IPS-18a (cell line): ENCODE results near the gene SLC25A34.

Experiments used
- H3K27ac ChIP-seq: one replicate; pipeline ENCODE4 v1.5.1; 2013; ENCODE audit warnings: low read length
- H3K27me3 ChIP-seq: one replicate; pipeline ENCODE4 v1.6.1; 2013; ENCODE audit warnings: mild to moderate bottlenecking, low read length; ENCODE audit not compliant: control insufficient read depth, insufficient read depth
- H3K36me3 ChIP-seq: one replicate; pipeline ENCODE4 v1.6.1; 2013; ENCODE audit warnings: low read depth, low read length; ENCODE audit not compliant: control insufficient read depth
- H3K4me1 ChIP-seq: one replicate; pipeline ENCODE4 v1.6.1; 2013; ENCODE audit warnings: low read depth, low read length; ENCODE audit not compliant: control insufficient read depth
- H3K4me3 ChIP-seq: one replicate; pipeline ENCODE4 v1.5.1; 2013; ENCODE audit warnings: low read length
- H3K9ac ChIP-seq: one replicate; pipeline ENCODE4 v1.6.1; 2013; ENCODE audit warnings: mild to moderate bottlenecking, low read length, moderate library complexity
- H3K9me3 ChIP-seq: one replicate; pipeline ENCODE4 v1.6.1; 2013; ENCODE audit warnings: low read depth, low read length; ENCODE audit not compliant: control insufficient read depth

Gene SLC25A34

DNA sequence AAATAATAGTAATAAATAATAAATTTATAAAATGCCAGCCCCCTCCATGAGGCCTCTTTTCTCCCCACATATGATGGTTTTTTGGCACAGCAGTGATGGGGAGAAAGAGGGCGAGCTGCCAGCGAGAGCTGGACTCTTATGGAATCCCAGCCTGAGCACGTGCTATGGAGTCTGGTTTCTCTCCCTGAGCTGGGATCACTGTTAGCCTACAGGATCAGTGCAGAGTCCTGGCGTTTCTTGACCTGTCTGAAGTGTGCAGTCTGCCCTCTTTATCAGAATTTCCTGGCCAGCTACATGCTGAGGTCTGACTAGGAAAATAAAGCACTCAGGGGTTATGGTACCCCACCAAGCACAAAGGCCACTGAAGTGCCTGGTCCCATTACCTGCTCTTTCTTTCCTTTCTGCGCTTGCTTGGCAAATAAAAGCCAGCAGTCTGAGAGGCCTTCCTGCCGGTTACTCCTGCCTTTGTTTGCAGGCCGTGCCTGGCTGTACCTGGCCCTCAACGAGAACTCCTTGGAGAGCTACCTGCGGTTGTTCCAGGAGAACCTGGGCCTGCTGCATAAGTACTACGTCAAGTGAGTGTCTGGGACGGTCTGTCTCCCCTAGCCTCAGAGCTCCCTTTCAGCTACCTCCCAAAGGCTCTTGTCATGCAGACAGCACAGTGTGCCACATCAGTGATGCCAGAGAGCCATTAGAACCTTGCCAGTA is 18.5 kb upstream of the SLC25A34 start:
- Histone ChIP-seq H3K9ac (no peak overlapping the region), H3K4me3 (no peak overlapping the region), H3K36me3 (peaks cover 24% of the 10 kb centered on the region), H3K9me3 (no peaks in the 10 kb centered on the region), H3K4me1 (no peaks in the 10 kb centered on the region), H3K27ac (no peak overlapping the region), H3K27me3 (no peaks in the 10 kb centered on the region)

DNA sequence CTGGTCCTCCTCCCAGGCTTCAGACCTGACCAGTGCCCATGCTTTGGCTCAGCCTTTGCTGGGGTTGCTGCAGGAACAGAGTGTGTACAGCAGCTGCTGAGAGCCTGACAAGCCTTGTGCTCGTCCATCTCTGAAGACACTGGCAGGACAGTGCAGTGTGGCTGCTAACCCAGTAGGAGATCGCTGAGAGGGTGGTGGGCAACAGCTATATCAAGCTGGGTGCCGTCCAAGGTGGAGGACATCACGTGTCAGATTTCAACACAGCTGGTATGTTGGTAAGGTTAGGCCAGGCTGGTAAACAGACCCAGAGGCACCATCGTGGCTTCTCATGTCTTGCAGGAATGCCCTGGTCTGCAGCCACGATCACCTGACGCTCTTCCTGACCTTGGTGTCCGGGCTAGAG is 17.9 kb upstream of the SLC25A34 start:
- Histone ChIP-seq H3K4me3 (no peak overlapping the region), H3K36me3 (peaks cover 24% of the 10 kb centered on the region), H3K27ac (no peak overlapping the region), H3K9me3 (no peaks in the 10 kb centered on the region), H3K9ac (no peak overlapping the region), H3K27me3 (no peaks in the 10 kb centered on the region), H3K4me1 (no peaks in the 10 kb centered on the region)

DNA sequence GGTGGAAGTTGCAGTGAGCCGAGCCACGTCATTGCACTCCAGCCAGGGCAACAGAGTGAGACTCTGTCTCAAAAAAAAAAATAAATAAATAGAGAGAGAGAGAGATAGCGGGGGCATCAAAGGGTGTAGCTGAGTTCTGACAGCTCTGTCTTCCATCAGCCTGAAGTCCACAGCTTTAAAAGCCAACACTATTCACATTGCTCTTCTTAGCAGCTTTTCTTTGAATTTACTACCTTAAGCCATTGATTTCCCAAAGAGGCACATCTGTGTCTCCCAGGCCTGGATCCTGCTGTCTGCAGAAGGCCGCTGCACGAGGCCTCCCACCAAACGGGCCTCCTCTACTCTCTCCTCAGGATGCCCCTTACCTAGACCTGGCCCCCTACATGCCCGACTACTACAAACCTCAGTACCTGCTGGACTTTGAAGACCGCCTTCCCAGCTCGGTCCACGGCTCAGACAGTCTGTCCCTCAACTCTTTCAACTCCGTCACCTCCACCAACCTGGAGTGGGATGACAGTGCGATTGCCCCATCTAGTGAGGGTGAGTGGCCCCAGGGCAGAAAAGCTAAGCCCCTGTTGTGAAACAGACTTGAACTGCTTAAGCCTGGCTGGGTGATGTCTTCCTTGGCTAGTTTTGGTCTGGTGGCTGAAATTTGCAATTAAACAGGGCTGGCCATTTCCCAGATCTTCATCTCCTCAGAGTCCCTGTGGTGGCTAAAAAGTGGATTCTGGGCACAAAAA is 16.5 kb upstream of the SLC25A34 start:
- no peak overlapping the region for H3K4me3 ChIP-seq

DNA sequence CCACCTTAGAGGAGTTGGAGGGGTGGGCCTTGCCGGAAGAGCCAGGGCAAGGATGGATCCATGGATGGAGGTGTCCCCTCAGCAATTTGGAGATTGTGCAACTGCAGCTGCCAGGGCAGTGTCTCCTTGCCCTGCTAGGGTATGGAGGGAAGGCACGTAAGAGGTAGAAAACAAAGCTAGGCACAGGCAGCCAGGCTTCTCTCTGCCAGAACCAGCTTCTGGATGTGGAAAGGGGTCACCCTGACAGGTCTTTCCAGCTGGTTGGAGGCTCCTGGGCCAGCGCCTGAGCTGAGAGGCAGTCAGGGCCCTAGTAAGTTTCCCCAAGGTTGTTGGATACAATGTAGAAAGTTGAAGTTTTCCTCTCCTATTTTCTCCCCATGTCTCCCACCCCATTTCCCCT is 15.2 kb upstream of the SLC25A34 start:
- Histone ChIP-seq H3K27ac (no peak overlapping the region), H3K9me3 (no peaks in the 10 kb centered on the region), H3K36me3 (peaks cover 32% of the 10 kb centered on the region)

More for the DNA sequence above, 16.5 kb upstream of the SLC25A34 start:
- Histone ChIP-seq H3K27me3 (no peaks in the 10 kb centered on the region), H3K27ac (no peak overlapping the region), H3K4me1 (no peaks in the 10 kb centered on the region), H3K36me3 (peaks cover 24% of the 10 kb centered on the region), H3K9ac (no peak overlapping the region), H3K9me3 (no peaks in the 10 kb centered on the region)

DNA sequence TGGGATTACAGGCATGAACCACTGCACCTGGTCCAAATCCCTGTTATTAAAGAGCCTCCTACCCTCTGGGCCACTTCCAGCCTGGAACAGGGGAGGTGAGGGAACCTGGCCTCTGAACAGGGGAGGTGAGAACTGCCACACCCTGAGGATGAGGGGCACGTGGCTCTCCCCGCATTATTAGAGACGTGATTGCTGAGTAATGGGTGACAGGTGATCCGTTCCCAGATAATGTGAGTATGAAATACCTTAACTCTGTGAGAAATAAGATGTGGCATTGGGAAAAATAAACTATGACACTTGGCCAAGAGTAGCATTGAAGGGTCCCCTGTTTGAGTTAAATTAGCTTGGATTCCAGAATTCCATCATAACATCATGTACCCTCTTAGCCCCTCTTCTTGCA is 13.6 kb upstream of the SLC25A34 start:
- Histone ChIP-seq H3K27me3 (no peaks in the 10 kb centered on the region), H3K27ac (no peak overlapping the region), H3K4me3 (no peak overlapping the region), H3K36me3 (peaks cover 30% of the 10 kb centered on the region), H3K9me3 (no peaks in the 10 kb centered on the region), H3K4me1 (no peaks in the 10 kb centered on the region), H3K9ac (no peak overlapping the region)

More for the DNA sequence above, 15.2 kb upstream of the SLC25A34 start:
- no peaks in the 10 kb centered on the region for H3K4me1 ChIP-seq
- no peak overlapping the region for H3K4me3 ChIP-seq
- H3K9ac ChIP-seq, result no peak overlapping the region
- H3K27me3 ChIP-seq, result no peaks in the 10 kb centered on the region

DNA sequence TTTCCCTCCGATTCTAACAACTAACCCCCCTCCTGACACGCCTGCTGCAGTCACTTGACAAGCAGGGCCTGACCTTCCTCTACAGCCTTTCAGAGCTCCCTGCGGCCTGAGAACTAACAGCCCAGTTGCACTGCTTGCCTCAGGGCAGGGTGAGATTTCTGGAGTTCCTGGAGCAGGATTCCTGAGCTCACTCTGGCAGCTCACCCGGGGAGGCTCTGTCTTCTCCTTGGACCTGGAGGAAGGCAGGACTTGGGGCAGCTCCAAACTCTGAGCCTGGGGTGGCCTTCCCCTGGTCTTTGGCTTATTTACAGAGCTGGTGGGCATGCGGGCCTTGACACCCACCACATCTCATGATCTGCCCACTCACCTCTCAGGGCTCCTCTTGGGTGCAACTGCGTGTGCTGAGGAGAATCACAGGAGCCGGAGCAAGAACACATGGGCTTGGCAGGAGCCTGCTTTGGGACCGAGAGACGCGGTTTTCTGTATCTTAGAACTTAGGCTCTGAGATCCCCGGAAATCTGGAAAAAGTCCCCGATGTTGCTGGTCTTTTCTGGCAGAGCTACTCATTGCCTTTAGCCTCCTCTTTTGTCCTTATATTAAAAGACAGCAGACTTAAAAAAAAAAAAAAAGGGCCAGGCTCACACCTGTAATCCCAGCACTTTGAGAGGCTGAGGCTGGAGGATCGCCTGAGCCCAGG is 13.1 kb upstream of the SLC25A34 start:
- Histone ChIP-seq H3K36me3 (peaks cover 30% of the 10 kb centered on the region), H3K9me3 (no peaks in the 10 kb centered on the region), H3K27ac (no peak overlapping the region), H3K4me3 (no peak overlapping the region), H3K4me1 (no peaks in the 10 kb centered on the region), H3K27me3 (no peaks in the 10 kb centered on the region), H3K9ac (no peak overlapping the region)

DNA sequence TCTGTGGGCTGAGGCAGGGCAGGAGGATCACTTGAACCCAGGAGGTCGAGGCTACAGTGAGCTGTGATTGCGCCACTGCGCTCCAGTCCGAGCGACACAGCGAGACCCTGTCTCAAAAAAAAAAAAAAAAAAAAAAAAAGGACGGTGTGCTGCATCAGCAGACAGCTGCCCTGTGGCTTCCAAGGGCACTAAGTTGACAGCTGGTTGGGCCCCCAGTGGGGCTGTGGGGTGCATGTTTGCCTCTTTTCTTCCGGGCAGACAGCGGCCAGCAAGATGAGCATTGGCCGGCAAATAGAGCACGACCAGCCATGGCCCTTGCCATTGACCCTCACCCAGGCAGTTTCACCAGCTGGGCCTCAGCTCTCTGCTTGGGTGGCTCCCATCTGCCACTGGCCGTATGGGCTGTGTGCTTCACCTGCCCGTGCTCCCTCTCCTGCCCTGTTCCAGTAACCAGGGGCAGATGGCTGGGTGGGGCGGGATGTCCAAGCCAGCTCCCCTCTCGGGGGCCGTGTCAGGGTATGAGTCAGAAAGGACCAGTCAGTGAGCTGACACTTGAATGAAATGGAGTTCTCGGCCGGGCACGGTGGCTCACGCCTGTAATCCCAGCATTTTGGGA is 12.3 kb upstream of the SLC25A34 start:
- Histone ChIP-seq H3K9me3 (no peaks in the 10 kb centered on the region), H3K9ac (no peak overlapping the region), H3K36me3 (peaks cover 31% of the 10 kb centered on the region), H3K27ac (no peak overlapping the region), H3K4me3 (no peak overlapping the region), H3K27me3 (no peaks in the 10 kb centered on the region), H3K4me1 (no peaks in the 10 kb centered on the region)

DNA sequence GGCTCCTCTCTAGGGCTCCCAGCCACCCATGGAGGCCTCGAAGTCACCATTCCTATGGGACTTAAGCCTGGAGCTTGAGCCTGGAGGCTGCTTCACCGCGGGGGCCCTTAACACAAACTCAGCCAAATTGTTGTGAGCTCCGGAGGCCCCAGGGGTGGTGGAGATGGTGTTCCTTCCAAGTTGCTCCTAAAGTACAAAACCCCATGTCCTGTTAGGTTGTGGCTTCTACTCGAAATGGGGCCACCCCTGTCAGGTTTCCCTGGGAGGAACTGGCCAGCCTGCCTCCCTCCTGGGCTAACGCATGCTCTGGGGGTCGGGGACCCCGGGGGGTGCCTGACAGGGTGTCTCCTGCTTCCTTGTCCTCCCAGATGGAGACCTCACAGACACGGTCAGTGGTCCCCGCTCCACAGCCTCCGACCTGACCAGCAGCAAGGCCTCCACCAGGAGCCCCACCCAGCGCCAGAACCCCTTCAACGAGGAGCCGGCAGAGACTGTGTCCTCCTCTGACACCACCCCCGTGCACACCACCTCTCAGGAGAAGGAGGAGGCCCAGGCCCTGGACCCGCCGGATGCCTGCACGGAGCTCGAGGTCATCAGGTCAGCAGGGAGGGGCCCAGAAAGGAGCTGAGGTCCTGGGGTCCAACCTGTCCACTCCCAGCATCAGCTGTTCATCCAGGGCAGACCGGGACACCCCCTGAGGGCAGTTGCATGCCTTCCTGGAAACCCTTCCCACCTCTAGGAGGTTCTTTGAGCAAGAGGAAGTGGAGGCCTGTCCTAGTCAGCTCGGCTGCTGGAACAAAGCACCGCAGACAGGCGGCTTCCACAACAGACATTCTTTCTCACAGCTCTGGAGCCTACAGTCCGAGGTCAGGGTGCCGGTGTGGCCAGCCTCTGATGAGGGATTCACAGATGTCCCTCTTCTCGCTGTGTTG is 10.8 kb upstream of the SLC25A34 start:
- Histone ChIP-seq H3K27me3 (no peaks in the 10 kb centered on the region), H3K9me3 (no peaks in the 10 kb centered on the region), H3K4me3 (no peak overlapping the region), H3K4me1 (no peaks in the 10 kb centered on the region), H3K36me3 (peaks cover 32% of the 10 kb centered on the region), H3K9ac (no peak overlapping the region), H3K27ac (no peak overlapping the region)

DNA sequence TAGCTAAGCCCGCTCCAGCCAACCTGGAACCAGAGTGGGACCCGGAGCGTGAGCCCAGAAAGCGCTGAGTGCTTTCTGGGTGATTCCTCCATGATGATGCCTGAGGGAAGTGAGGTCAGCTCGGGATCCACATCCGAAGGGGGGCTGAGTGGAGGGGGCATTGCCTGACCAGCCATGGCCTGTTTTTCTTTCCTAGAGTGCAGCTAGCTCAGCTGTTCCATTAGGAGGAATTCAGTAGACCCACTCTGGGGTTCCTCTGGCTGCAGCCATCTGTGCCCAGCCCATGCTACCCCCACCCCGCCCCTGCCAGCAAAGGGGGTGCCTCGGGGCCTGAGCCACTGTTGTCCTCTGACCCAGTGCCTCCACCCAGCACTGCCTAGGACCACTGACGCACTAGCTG is 9.6 kb upstream of the SLC25A34 start:
- Histone ChIP-seq H3K36me3 (peaks cover 39% of the 10 kb centered on the region), H3K27me3 (no peaks in the 10 kb centered on the region), H3K9me3 (no peaks in the 10 kb centered on the region), H3K4me3 (no peak overlapping the region), H3K4me1 (no peaks in the 10 kb centered on the region), H3K27ac (no peak overlapping the region), H3K9ac (no peak overlapping the region)

DNA sequence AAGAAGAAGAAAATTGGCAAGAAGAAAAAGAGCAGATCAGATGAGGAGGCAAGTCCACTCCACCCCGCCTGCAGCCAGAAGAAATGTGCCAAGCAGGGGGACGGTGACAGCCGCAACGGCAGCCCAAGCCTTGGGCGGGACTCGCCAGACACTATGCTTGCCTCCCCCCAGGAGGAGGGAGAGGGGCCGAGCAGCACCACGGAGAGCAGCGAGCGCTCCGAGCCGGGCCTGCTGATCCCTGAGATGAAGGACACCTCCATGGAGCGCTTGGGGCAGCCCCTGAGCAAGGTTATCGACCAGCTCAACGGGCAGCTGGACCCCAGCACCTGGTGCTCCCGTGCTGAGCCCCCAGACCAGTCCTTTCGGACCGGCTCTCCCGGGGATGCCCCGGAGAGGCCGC is 9.0 kb upstream of the SLC25A34 start:
- Histone ChIP-seq H3K4me1 (no peaks in the 10 kb centered on the region), H3K9ac (no peak overlapping the region), H3K9me3 (no peaks in the 10 kb centered on the region), H3K27me3 (no peaks in the 10 kb centered on the region), H3K36me3 (peaks cover 39% of the 10 kb centered on the region), H3K27ac (no peak overlapping the region), H3K4me3 (no peak overlapping the region)
